K562 (cell line): ENCODE results near the gene IRAG1. TPM values are rescaled to one million over a fixed set of nuclear protein-coding genes. Genes with fewer than 3 reads are reported as not detected.
A peak's percentile ranks its signal among the peaks of the same experiment; 100 is the strongest.

ENCODE experiments used
- ATAC-seq: fragments of 200-7000 bp; cut with Tn5 transposase; 3 replicates; pipeline ENCODE4 v1.9.1; 2020; ENCODE audit warnings: moderate library complexity
- BruUV-seq: library from RNA; stranded (reverse); fragments of 400-500 nt; replicated peaks from 2 replicates; lab custom pipeline; 2021; lab: Mats Ljungman, UMichigan
- CTCF ChIA-PET: fragments of 300-600 bp; formaldehyde crosslinking; extraction: SDS; loops from one replicate; lab custom pipeline; 2021; ENCODE audit warnings: low intra/inter-chr PET ratio; lab: Yijun Ruan, JAX
- POLR2A ChIA-PET: fragments of 300-600, 350-650 bp; sonication (Branson Sonifier 250); formaldehyde crosslinking; extraction: SDS; loops from one replicate; lab custom pipeline; 2021; ENCODE audit warnings: antibody characterized with exemption, inconsistent platforms; lab: Yijun Ruan, JAX
- DNase-seq, 4 experiments: peaks; one replicate each; pipeline versions ENCODE4 v3.0.0 to v3.0.0-alpha.2; 2011 to 2018; ENCODE audit warnings: low spot score in 3 of 4, mixed read lengths in 3 of 4; ENCODE audit errors: extremely low read depth in 1 of 4
- FAIRE-seq: peaks from 2 replicates; lab custom pipeline; 2011; peaks lifted over from hg19 to GRCh38; lab: Jason Lieb, UNC
- H2AFZ ChIP-seq: 2 replicates; pipeline ENCODE4 v1.6.0; 2011; ENCODE audit warnings: low read depth, low read length, control low read depth, inconsistent platforms
- H3K27ac ChIP-seq: fragments of 200-600 bp; 3 replicates; pipeline ENCODE4 v1.8.0; 2011; ENCODE audit warnings: low read depth, mild to moderate bottlenecking, control low read depth, inconsistent platforms, low read length, moderate library complexity, mixed read lengths; ENCODE audit errors: extremely low read depth
- H3K27me3 ChIP-seq, 2 experiments: fragments of 300-600 bp in 1 of 2; 2 replicates in 1 of 2; 3 replicates in 1 of 2; pipeline versions ENCODE4 v1.6.0 to v1.8.0; 2011; ENCODE audit warnings: inconsistent platforms in 2 of 2, low read length in 2 of 2, mild to moderate bottlenecking in 1 of 2, mixed read lengths in 1 of 2, moderate library complexity in 1 of 2; ENCODE audit not compliant: control insufficient read depth in 2 of 2, insufficient read depth in 2 of 2
- H3K36me3 ChIP-seq: fragments of 300-600 bp; 3 replicates; pipeline ENCODE4 v1.8.0; 2011; ENCODE audit warnings: mild to moderate bottlenecking, low read length, inconsistent platforms; ENCODE audit not compliant: control insufficient read depth, insufficient read depth
- H3K4me1 ChIP-seq, 2 experiments: fragments of 200-600 bp in 1 of 2; replicated peaks in 1 of 2; 2 replicates in 1 of 2; 3 replicates in 1 of 2; pipeline versions ENCODE4 v1.5.1 to v1.8.0; 2011; ENCODE audit warnings: inconsistent platforms in 2 of 2, low read length in 2 of 2, mild to moderate bottlenecking in 1 of 2, mixed read lengths in 1 of 2, moderate library complexity in 1 of 2; ENCODE audit not compliant: control insufficient read depth in 2 of 2, insufficient read depth in 2 of 2
- H3K4me2 ChIP-seq: 2 replicates; pipeline ENCODE4 v1.6.1; 2011; ENCODE audit warnings: low read length, control low read depth, inconsistent platforms, mixed read lengths; ENCODE audit not compliant: insufficient read depth
- H3K4me3 ChIP-seq: fragments of 200-600 bp; sonication (generic), shearing (Covaris generic); 2 replicates; pipeline ENCODE4 v1.5.1; 2016; ENCODE audit warnings: control low read depth, inconsistent platforms
- H3K79me2 ChIP-seq: fragments of 200-600 bp; 3 replicates; pipeline ENCODE4 v1.8.0; 2011; ENCODE audit warnings: low read length, inconsistent platforms; ENCODE audit not compliant: control insufficient read depth, insufficient read depth
- H3K9ac ChIP-seq, 2 experiments: 2 replicates each; pipeline versions ENCODE4 v1.6.0 to v1.6.1; 2011; ENCODE audit warnings: low read depth in 2 of 2, low read length in 2 of 2, control low read depth in 1 of 2, inconsistent platforms in 1 of 2, mild to moderate bottlenecking in 1 of 2, mixed read lengths in 1 of 2; ENCODE audit not compliant: insufficient read depth in 1 of 2
- H3K9me1 ChIP-seq: one replicate; pipeline ENCODE4 v1.6.0; 2011; ENCODE audit warnings: inconsistent platforms, mild to moderate bottlenecking, low read length, moderate library complexity; ENCODE audit not compliant: control insufficient read depth, insufficient read depth
- H3K9me3 ChIP-seq: replicated peaks from 2 replicates; pipeline ENCODE4 v1.5.1; 2011; ENCODE audit warnings: low read depth, low read length, inconsistent platforms; ENCODE audit not compliant: control insufficient read depth, insufficient read depth
- H4K20me1 ChIP-seq: replicated peaks from 2 replicates; pipeline ENCODE4 v1.6.1; 2011; ENCODE audit warnings: low read length, inconsistent platforms, mixed read lengths; ENCODE audit not compliant: control insufficient read depth, insufficient read depth
- PTBP1 ChIP-seq: fragments of 200-400 bp; formaldehyde crosslinking; IDR thresholded peaks from 2 replicates; pipeline ENCODE4 v1.6.1; 2017; ENCODE audit warnings: low read depth, low read length
- WGBS: fragments of 100-300 bp; shearing (Covaris generic); methylation state at CpG from one replicate; pipeline ENCODE4 v1.1.6; 2016; ENCODE audit warnings: low coverage, mixed read lengths; ENCODE audit not compliant: insufficient coverage; ENCODE audit errors: missing lambda C conversion rate; 5-methylcytosine and 5-hydroxymethylcytosine counted together
- in situ Hi-C: fragments of 300-500 bp; cut with MboI; formaldehyde crosslinking; loops from 4 replicates; pipeline ENCODE4 v1.15.0; 2018; ENCODE audit warnings: inconsistent platforms, mixed read lengths
- intact Hi-C: fragments of 100-400 bp; cut with micrococcal nuclease; formaldehyde crosslinking; loops from 2 replicates; pipeline ENCODE4 v1.14.2; 2022
- polyA plus RNA-seq, 8 experiments: library from polyadenylated mRNA; depleted of rRNA in 4 of 8; stranded (reverse) in 5 of 8; unstranded in 3 of 8; fragments of >200 nt; fragmentation: Nextera tagmentation in 2 of 8; fragmentation: Illumina TruSeq in 1 of 8; extraction: Ambion mirVana in 2 of 8; extraction: Trizol in 1 of 8; gene quantifications; 2 replicates each; pipeline versions ENCODE4 v1.2.1 to v1.2.3, GENCODE V29; 2011 to 2014; ENCODE audit warnings: inconsistent platforms in 1 of 8, missing spikeins in 1 of 8
- total RNA-seq, 7 experiments: library from RNA; depleted of rRNA in 6 of 7; stranded (reverse); fragments of >200 nt in 6 of 7; fragmentation: Illumina TruSeq in 2 of 7; extraction: Trizol in 2 of 7; gene quantifications; 2 replicates each; pipeline versions ENCODE4 v1.2.1 to v1.2.3, GENCODE V29; 2011 to 2021; ENCODE audit warnings: low replicate concordance in 1 of 7
- TF ChIP-seq, protein P1 (sequence below): fragments of 450-650 bp; IDR thresholded peaks from 2 replicates; pipeline ENCODE4 v1.6.1; 2018; ENCODE audit not compliant: partially characterized antibody

Gene IRAG1
- total and polyA plus RNA-seq, 9 of the 15 experiments (the other 6 are each of a cell fraction or from before 2014, with no cell fraction given) = 0.01 to 0.22 (median 0.09) TPM; not detected in 1

DNA sequence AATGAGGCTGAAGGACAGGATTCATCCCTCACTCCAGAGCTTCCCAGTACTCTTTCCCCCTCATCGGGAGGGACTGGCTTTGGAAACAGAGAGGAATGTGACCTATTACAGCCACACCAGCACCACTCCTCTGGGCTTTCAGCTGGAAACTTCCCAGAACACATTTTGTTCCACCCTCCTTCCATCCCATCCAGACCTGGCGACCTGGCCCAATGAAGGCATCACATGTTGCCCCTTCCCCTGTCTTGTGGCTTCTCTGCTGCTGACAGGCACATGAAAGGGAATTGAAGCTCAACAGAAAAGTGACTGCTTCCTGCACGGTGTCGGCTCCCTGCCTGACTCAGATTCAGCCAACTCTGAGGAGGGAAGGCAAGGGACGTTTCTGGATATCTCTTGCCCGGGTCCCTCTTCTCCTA, 19.1 kb downstream of the IRAG1 start:
- TF ChIP-seq PTBP1 = no peak
- TF ChIP-seq, protein P1, sequence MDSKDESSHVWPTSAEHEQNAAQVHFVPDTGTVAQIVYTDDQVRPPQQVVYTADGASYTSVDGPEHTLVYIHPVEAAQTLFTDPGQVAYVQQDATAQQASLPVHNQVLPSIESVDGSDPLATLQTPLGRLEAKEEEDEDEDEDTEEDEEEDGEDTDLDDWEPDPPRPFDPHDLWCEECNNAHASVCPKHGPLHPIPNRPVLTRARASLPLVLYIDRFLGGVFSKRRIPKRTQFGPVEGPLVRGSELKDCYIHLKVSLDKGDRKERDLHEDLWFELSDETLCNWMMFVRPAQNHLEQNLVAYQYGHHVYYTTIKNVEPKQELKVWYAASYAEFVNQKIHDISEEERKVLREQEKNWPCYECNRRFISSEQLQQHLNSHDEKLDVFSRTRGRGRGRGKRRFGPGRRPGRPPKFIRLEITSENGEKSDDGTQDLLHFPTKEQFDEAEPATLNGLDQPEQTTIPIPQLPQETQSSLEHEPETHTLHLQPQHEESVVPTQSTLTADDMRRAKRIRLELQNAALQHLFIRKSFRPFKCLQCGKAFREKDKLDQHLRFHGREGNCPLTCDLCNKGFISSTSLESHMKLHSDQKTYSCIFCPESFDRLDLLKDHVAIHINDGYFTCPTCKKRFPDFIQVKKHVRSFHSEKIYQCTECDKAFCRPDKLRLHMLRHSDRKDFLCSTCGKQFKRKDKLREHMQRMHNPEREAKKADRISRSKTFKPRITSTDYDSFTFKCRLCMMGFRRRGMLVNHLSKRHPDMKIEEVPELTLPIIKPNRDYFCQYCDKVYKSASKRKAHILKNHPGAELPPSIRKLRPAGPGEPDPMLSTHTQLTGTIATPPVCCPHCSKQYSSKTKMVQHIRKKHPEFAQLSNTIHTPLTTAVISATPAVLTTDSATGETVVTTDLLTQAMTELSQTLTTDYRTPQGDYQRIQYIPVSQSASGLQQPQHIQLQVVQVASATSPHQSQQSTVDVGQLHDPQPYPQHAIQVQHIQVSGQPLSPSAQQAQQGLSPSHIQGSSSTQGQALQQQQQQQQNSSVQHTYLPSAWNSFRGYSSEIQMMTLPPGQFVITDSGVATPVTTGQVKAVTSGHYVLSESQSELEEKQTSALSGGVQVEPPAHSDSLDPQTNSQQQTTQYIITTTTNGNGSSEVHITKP = peak; percentile 64
- TF ChIP-seq, all 486 proteins: peak for 1
- no peaks in the 10 kb centered on the region for H3K9me1 ChIP-seq
- DNase-seq (no peak), ATAC-seq (peak; percentile 52), FAIRE-seq (no peak)
- in situ Hi-C loops (no loop called here), intact Hi-C loops (no loop called here)
- H3K36me3 ChIP-seq = no peaks in the 10 kb centered on the region
- peaks cover 0 to 11% of the 10 kb centered on the region in 2 experiments; a peak in 4 of 5 replicates for H3K4me1 ChIP-seq
- H3K4me2 ChIP-seq = no peak overlapping the region
- no peaks in the 10 kb centered on the region for H3K79me2 ChIP-seq
- no peaks in the 10 kb centered on the region for H3K9me3 ChIP-seq
- 30% methylated on average over 6 of the region's 6 CpGs for WGBS
- CTCF ChIA-PET = no interaction called here
- no peaks in the 10 kb centered on the region; a peak in 2 of 5 replicates for H3K27me3 ChIP-seq
- H4K20me1 ChIP-seq = no peaks in the 10 kb centered on the region
- POLR2A ChIA-PET = interaction anchor here (1.1 to 1.3 kb wide), 2 partner anchors 15 to 17 kb away, joined by 3 to 4 read pairs; no protein-coding TSS in a partner anchor
- peak overlapping the region; percentile 81 for H2AFZ ChIP-seq
- no TSS peak for BruUV-seq
- no peak overlapping the region for H3K4me3 ChIP-seq
- no peak overlapping the region; a peak in 1 of 4 replicates for H3K9ac ChIP-seq
- H3K27ac ChIP-seq = no peak overlapping the region
